Sciatic nerve (tissue), 2 donors: ENCODE measurements around the gene AQP7. TPM values are rescaled to one million over a fixed set of nuclear protein-coding genes. Genes with fewer than 3 reads are reported as not detected.
"Not testable (repeated sequence)": the region's sequence is repeated elsewhere in the genome, so short reads cannot be mapped to it uniquely, and the experiment has no call there.

ENCODE experiments used
- ATAC-seq: fragments of 200-7000 bp; cut with Tn5 transposase; one replicate; pipeline ENCODE4 v1.9.1; 2020; ENCODE audit warnings: mild to moderate bottlenecking, moderate library complexity
- DNase-seq: peaks from one replicate; pipeline ENCODE4 v3.0.0-alpha.2; 2020; ENCODE audit warnings: low spot score
- intact Hi-C: fragments of 100-400 bp; cut with DNase I; formaldehyde crosslinking; loops from one replicate; pipeline ENCODE4 v1.14.2; 2022
- total RNA-seq: library from RNA; stranded (reverse); fragmentation: NEBNext Ultra II Directional; extraction: Animal tissue kit (Norgen Biotek cat#: 25700); gene quantifications from one replicate; pipeline ENCODE4 v1.2.1, GENCODE V29; 2021
- donor health status: DM: no; HTN: no; CAD: no.
- donor health status: DM: no; HTN: no; CAD: no.

Gene AQP7
- total RNA-seq, 1 donor from 2014 or later = 36.7 TPM

GRCh38 chr9:33380390-33381094 lies 21.8 kb downstream of the AQP7 start:
- intact Hi-C loops = no loop called here
- ATAC-seq (peak; percentile 28), DNase-seq (no peak)

- no peak for ATAC-seq
- DNase-seq = peak; percentile 47
- intact Hi-C loops = no loop called here
These were observed 22.5 kb downstream of the AQP7 start for GRCh38 chr9:33379666-33380389.

GRCh38 chr9:33378121-33378795 lies 24.1 kb downstream of the AQP7 start:
- ATAC-seq = no peak
- intact Hi-C loops = no loop called here
- DNase-seq = peak; percentile 44

- no peak for ATAC-seq
- peak; percentile 37 for DNase-seq
- intact Hi-C loops = no loop called here
These were observed 25.2 kb downstream of the AQP7 start for GRCh38 chr9:33377089-33377715.

GRCh38 chr9:33375841-33376321 lies 26.5 kb downstream of the AQP7 start:
- no peak for ATAC-seq
- intact Hi-C loops = no loop called here
- peak; percentile 39 for DNase-seq

GRCh38 chr9:33375238-33375840 lies 27.0 kb downstream of the AQP7 start:
- ATAC-seq (peak; percentile 57), DNase-seq (peak; percentile 58)
- intact Hi-C loops = no loop called here

- ATAC-seq = peak; percentile 91
- intact Hi-C loops = no loop called here
These were observed 27.6 kb downstream of the AQP7 start for GRCh38 chr9:33374634-33375237.

GRCh38 chr9:33374190-33374589 lies 28.2 kb downstream of the AQP7 start:
- DNase-seq (peak; percentile 23), ATAC-seq (no peak)
- intact Hi-C loops = no loop called here

More at GRCh38 chr9:33374634-33375237, 27.6 kb downstream of the AQP7 start:
- peak; percentile 83 for DNase-seq

- DNase-seq = no peak
- intact Hi-C loops = no loop called here
- no peak for ATAC-seq
These were observed 29.5 kb downstream of the AQP7 start for GRCh38 chr9:33372900-33373299.

- ATAC-seq = no peak
- DNase-seq = no peak
- intact Hi-C loops = no loop called here
These were observed 35.3 kb downstream of the AQP7 start for GRCh38 chr9:33366979-33367480.

- ATAC-seq, DNase-seq, intact Hi-C loops: not testable (repeated sequence)
These were observed 37.6 kb downstream of the AQP7 start for GRCh38 chr9:33364814-33365213.

GRCh38 chr9:33364127-33364526 lies 38.2 kb downstream of the AQP7 start:
- intact Hi-C loops = no loop called here
- DNase-seq = no peak
- ATAC-seq = no peak

GRCh38 chr9:33358641-33359040 lies 43.7 kb downstream of the AQP7 start:
- intact Hi-C loops, DNase-seq, ATAC-seq: not testable (repeated sequence)

- ATAC-seq = no peak
- intact Hi-C loops = no loop called here
- DNase-seq = no peak
These were observed 46.4 kb downstream of the AQP7 start for GRCh38 chr9:33355933-33356332.

GRCh38 chr9:33354651-33355211 lies 47.6 kb downstream of the AQP7 start:
- intact Hi-C loops = no loop called here
- DNase-seq (no peak), ATAC-seq (no peak)

- no peak for DNase-seq
- intact Hi-C loops = no loop called here
- ATAC-seq = no peak
These were observed 50.8 kb downstream of the AQP7 start for GRCh38 chr9:33351547-33351946.

- DNase-seq = no peak
- intact Hi-C loops = no loop called here
- peak; percentile 59 for ATAC-seq
These were observed 52.1 kb downstream of the AQP7 start for GRCh38 chr9:33350310-33350709.

- intact Hi-C loops = no loop called here
- DNase-seq (no peak), ATAC-seq (no peak)
These were observed 52.6 kb downstream of the AQP7 start for GRCh38 chr9:33349743-33350142.
